Activated CD8-positive, alpha-beta memory T cell treated with anti-CD3 and anti-CD28 coated beads, Interleukin-2, amount 50 U/mL, for 4 hours (primary cell): ENCODE data around the gene APLP1.
"Not testable (repeated sequence)": the region's sequence is repeated elsewhere in the genome, so short reads cannot be mapped to it uniquely, and the experiment has no call there.

Experiments
- DNase-seq: peaks from one replicate; pipeline ENCODE4 v3.0.0-alpha.2; 2020

Gene APLP1

GRCh38 chr19:35908973-35909683 is 40.8 kb downstream of the APLP1 start:
- no peak for DNase-seq

GRCh38 chr19:35909684-35910035 is 41.3 kb downstream of the APLP1 start:
- DNase-seq: no peak

GRCh38 chr19:35910355-35910754 is 42.0 kb downstream of the APLP1 start:
- not testable (repeated sequence) for DNase-seq

- DNase-seq: no peak
Measured at GRCh38 chr19:35911173-35911572, 42.8 kb downstream of the APLP1 start.

- no peak for DNase-seq
Measured at GRCh38 chr19:35911790-35912189, 43.4 kb downstream of the APLP1 start.

- DNase-seq: no peak
Measured at GRCh38 chr19:35913589-35913988, 45.2 kb downstream of the APLP1 start.

GRCh38 chr19:35915443-35915842 is 47.1 kb downstream of the APLP1 start:
- DNase-seq: no peak

- no peak for DNase-seq
Measured at GRCh38 chr19:35919306-35919705, 50.9 kb downstream of the APLP1 start.

- no peak for DNase-seq
Measured at GRCh38 chr19:35921012-35921411, 52.6 kb downstream of the APLP1 start.

- DNase-seq: no peak
Measured at GRCh38 chr19:35925501-35925900, 57.1 kb downstream of the APLP1 start.

- DNase-seq: no peak
Measured at GRCh38 chr19:35928507-35928906, 60.1 kb downstream of the APLP1 start.
